GM21515 (cell line): Measurements from ENCODE around the gene IMMP2L.
"Not testable (repeated sequence)": the region's sequence is repeated elsewhere in the genome, so short reads cannot be mapped to it uniquely, and the experiment has no call there.

Experiments
- ATAC-seq: cut with Tn5 transposase; IDR thresholded peaks from one replicate; pipeline ENCODE4 v1.9.1; 2021; ENCODE audit not compliant: unreplicated experiment

Gene IMMP2L

GRCh38 chr7:111561904-111562732 is at the start of gene IMMP2L:
Gene IMMP2L (minus strand): TSS chr7:111562492.
- ATAC-seq, result peak; percentile 85

GRCh38 chr7:111609483-111610254 is 47.4 kb upstream of the IMMP2L start:
- not testable (repeated sequence) for ATAC-seq

- no peak for ATAC-seq
Measured at GRCh38 chr7:111607621-111608020, 45.3 kb upstream of the IMMP2L start.

- no peak for ATAC-seq
Measured at GRCh38 chr7:111605246-111605645, 43.0 kb upstream of the IMMP2L start.

- ATAC-seq, result no peak
Measured at GRCh38 chr7:111600091-111600490, 37.8 kb upstream of the IMMP2L start.

GRCh38 chr7:111595780-111596179 is 33.5 kb upstream of the IMMP2L start:
- no peak for ATAC-seq

GRCh38 chr7:111594602-111595001 is 32.3 kb upstream of the IMMP2L start:
- no peak for ATAC-seq

GRCh38 chr7:111593343-111593742 is 31.1 kb upstream of the IMMP2L start:
- no peak for ATAC-seq

- no peak for ATAC-seq
Measured at GRCh38 chr7:111588065-111588433, 25.8 kb upstream of the IMMP2L start.

- no peak for ATAC-seq
Measured at GRCh38 chr7:111587410-111588064, 25.2 kb upstream of the IMMP2L start.

- no peak for ATAC-seq
Measured at GRCh38 chr7:111586711-111587409, 24.6 kb upstream of the IMMP2L start.

- not testable (repeated sequence) for ATAC-seq
Measured at GRCh38 chr7:111581784-111582488, 19.6 kb upstream of the IMMP2L start.

GRCh38 chr7:111581207-111581606 is 18.9 kb upstream of the IMMP2L start:
- ATAC-seq, result not testable (repeated sequence)

- no peak for ATAC-seq
Measured at GRCh38 chr7:111578754-111579153, 16.5 kb upstream of the IMMP2L start.

GRCh38 chr7:111571720-111572119 is 9.4 kb upstream of the IMMP2L start:
- no peak for ATAC-seq

- ATAC-seq, result peak; percentile 73
Measured at GRCh38 chr7:111568870-111569462, 6.7 kb upstream of the IMMP2L start.

- ATAC-seq, result peak; percentile 28
Measured at GRCh38 chr7:111568419-111568818, 6.1 kb upstream of the IMMP2L start.

GRCh38 chr7:111564078-111564477 is 1.8 kb upstream of the IMMP2L start:
- no peak for ATAC-seq

- no peak for ATAC-seq
Measured at GRCh38 chr7:111561654-111561903, 713 bp downstream of the IMMP2L start.
